22Rv1 (cell line): ENCODE results near the gene EMCN.

ENCODE experiments used
- H3K27ac ChIP-seq: fragments of 450-650 bp; 2 replicates; pipeline ENCODE4 v1.5.1; 2017
- ZFX ChIP-seq: fragments of 450-650 bp; IDR thresholded peaks from 2 replicates; pipeline ENCODE4 v1.6.1; 2017; ENCODE audit warnings: antibody characterized with exemption, borderline replicate concordance
- TF ChIP-seq, protein P1 (sequence below): fragments of 450-650 bp; IDR thresholded peaks from 2 replicates; pipeline ENCODE4 v1.5.1; 2017; ENCODE audit warnings: mild to moderate bottlenecking

EMCN gene

GRCh38 chr4:100348473-100348872 is 169.3 kb downstream of the EMCN start:
- TF ChIP-seq ZFX: no peak
- TF ChIP-seq, protein P1, sequence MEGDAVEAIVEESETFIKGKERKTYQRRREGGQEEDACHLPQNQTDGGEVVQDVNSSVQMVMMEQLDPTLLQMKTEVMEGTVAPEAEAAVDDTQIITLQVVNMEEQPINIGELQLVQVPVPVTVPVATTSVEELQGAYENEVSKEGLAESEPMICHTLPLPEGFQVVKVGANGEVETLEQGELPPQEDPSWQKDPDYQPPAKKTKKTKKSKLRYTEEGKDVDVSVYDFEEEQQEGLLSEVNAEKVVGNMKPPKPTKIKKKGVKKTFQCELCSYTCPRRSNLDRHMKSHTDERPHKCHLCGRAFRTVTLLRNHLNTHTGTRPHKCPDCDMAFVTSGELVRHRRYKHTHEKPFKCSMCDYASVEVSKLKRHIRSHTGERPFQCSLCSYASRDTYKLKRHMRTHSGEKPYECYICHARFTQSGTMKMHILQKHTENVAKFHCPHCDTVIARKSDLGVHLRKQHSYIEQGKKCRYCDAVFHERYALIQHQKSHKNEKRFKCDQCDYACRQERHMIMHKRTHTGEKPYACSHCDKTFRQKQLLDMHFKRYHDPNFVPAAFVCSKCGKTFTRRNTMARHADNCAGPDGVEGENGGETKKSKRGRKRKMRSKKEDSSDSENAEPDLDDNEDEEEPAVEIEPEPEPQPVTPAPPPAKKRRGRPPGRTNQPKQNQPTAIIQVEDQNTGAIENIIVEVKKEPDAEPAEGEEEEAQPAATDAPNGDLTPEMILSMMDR: no peak
- H3K27ac ChIP-seq: no peak overlapping the region

- TF ChIP-seq, protein P1: no peak
- TF ChIP-seq ZFX: no peak
- H3K27ac ChIP-seq: no peak overlapping the region
Observed at GRCh38 chr4:100347241-100347640, 170.6 kb downstream of the EMCN start.

DNA sequence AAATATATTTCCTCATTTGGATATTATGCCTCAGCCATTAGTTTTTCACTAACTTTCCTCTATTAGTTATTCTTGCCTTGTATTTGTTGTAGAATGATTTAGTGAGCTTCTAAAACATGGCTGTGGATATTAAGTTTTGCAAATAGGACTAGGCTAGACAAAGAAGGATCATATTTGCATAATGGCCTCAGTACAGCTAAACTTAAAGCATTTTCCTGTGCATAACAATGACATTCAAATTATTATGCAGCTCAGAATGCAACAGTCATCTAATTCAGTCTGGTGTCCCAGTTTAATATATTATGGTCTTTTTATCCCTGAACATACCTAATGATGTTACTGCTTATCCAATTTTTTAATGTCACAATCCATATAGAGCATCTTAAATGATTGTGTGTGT is 172.2 kb downstream of the EMCN start:
- TF ChIP-seq ZFX: no peak
- TF ChIP-seq, protein P1: no peak
- no peak overlapping the region for H3K27ac ChIP-seq
